Measurements from ENCODE around the gene HIF3A.

Gene HIF3A

DNA sequence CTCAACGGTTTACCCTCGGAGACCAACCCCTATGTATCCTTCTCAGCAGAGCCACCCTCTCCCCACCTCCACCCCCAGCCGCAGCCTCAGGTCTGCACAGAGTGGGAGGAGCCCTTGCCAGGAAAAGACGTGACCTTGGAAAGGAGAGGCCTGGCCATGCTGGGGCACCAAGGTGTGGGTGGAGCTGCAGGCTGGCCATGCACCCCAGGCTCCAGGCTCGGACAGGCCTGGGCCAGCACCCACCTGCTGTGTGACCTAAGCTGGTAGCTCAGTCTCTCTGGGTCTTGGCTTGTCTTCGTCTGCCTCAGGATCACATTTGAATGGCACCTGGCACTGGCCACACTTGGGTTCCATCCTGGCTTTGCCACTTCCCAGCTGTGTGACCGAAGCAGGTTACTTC is 87.0 kb downstream of the HIF3A start:
- H3K4me3 ChIP-seq (replicated peaks; ENCODE audit: low read depth, low read length), result no peak overlapping the region
- DNase-seq (ENCODE audit: low read depth), result no peak
- no peak for TF ChIP-seq CTCF (IDR thresholded peaks at IDR 0.05; ENCODE audit: low read length, missing control alignments)

- TF ChIP-seq CTCF (IDR thresholded peaks at IDR 0.05; ENCODE audit: low read length, missing control alignments), result no peak
- no peak for DNase-seq (ENCODE audit: low read depth)
- no peak overlapping the region for H3K4me3 ChIP-seq (replicated peaks; ENCODE audit: low read depth, low read length)
Measured at GRCh38 chr19:46384396-46384795, 87.6 kb downstream of the HIF3A start.

DNA sequence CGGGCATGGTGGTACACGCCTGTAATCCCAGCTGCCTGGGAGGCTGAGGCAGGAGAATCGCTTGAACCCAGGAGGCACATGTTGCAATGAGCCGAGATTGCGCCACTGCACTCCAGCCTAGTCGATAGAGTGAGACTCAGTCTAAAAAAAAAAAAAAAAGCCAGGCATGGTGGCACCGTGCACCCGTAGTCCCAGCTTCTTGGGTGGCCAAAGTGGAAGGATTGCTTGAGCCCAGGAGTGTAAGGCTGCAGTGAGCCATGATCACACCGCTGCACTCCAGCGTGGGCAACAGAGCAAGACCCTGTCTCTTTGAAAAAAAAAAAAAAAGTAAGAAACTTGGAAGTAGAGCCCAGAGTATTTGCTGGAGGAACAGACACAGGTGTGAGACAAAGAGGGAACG is 88.8 kb downstream of the HIF3A start:
- no peak for DNase-seq (ENCODE audit: low read depth)
- no peak overlapping the region for H3K4me3 ChIP-seq (replicated peaks; ENCODE audit: low read depth, low read length)
- no peak for TF ChIP-seq CTCF (IDR thresholded peaks at IDR 0.05; ENCODE audit: low read length, missing control alignments)

GRCh38 chr19:46386151-46386550 is 89.3 kb downstream of the HIF3A start:
- DNase-seq (ENCODE audit: low read depth), result no peak
- H3K4me3 ChIP-seq (replicated peaks; ENCODE audit: low read depth, low read length), result no peak overlapping the region
- no peak for TF ChIP-seq CTCF (IDR thresholded peaks at IDR 0.05; ENCODE audit: low read length, missing control alignments)

DNA sequence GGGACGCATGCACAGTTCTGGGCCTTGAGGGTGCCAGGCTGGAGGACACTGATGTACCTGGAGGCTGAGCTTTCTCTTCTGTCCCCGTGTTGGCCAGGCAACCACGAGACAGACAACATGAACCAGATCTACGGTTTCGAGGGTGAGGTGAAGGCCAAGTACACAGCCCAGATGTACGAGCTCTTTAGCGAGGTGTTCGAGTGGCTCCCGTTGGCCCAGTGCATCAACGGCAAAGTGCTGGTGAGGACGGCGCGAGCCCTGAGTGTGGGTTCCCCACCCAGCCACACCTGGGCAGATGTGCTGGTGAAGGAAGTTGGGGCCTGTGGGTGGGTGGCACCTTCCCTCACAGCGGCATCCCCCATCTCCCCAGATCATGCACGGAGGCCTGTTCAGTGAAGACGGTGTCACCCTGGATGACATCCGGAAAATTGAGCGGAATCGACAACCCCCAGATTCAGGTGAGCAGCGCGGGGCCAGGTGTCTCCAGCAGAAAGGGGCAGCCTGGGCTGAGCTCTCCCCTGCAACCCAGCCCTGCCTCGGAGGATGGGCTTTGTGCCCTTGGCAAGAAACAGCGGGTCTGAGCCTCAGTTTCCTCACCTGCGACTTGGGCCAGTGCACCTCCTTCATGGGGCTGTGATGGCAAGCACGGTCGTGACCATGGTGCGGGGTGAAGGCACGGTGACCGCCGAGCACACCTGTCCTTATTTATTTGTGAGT is 90.3 kb downstream of the HIF3A start:
- no peak for DNase-seq (ENCODE audit: low read depth)
- TF ChIP-seq CTCF (IDR thresholded peaks at IDR 0.05; ENCODE audit: low read length, missing control alignments), result no peak
- no peak overlapping the region for H3K4me3 ChIP-seq (replicated peaks; ENCODE audit: low read depth, low read length)

- DNase-seq (ENCODE audit: low read depth), result no peak
- no peak overlapping the region for H3K4me3 ChIP-seq (replicated peaks; ENCODE audit: low read depth, low read length)
- TF ChIP-seq CTCF (IDR thresholded peaks at IDR 0.05; ENCODE audit: low read length, missing control alignments), result no peak
Measured at GRCh38 chr19:46387713-46388130, 90.9 kb downstream of the HIF3A start.
